OCI-LY7 (cell line): ENCODE results near the gene PCTP. TPM values are rescaled to one million over a fixed set of nuclear protein-coding genes. Genes with fewer than 3 reads are reported as not detected.

ENCODE experiments used
- BruUV-seq: library from RNA; stranded (reverse); fragments of 400-500 nt; replicated peaks from 2 replicates; lab custom pipeline; 2021; lab: Mats Ljungman, UMichigan
- CTCF ChIA-PET: fragments of 300-600 bp; sonication (Branson Sonifier 250); formaldehyde crosslinking; loops from one replicate; lab custom pipeline; 2022; ENCODE audit warnings: antibody characterized with exemption; ENCODE audit not compliant: unreplicated experiment; lab: Charles Lee
- POLR2A ChIA-PET: fragments of 300-600 bp; sonication (Branson Sonifier 250); formaldehyde crosslinking; loops from one replicate; lab custom pipeline; 2022; ENCODE audit warnings: antibody characterized with exemption; lab: Charles Lee
- DNase-seq: peaks from one replicate; pipeline ENCODE4 v3.0.0-alpha.2; 2015; ENCODE audit warnings: low spot score
- H2AFZ ChIP-seq: fragments of 200-600 bp; sonication (generic), shearing (Covaris generic); 2 replicates; pipeline ENCODE4 v1.6.1; 2014; ENCODE audit warnings: mild to moderate bottlenecking, antibody characterized with exemption, low read length, moderate library complexity
- H3K27ac ChIP-seq: fragments of 200-600 bp; sonication (generic); 2 replicates; pipeline ENCODE4 v1.5.1; 2014; ENCODE audit warnings: mixed run types, low read depth, mild to moderate bottlenecking, moderate library complexity, low read length, inconsistent platforms; ENCODE audit not compliant: poor library complexity, severe bottlenecking
- H3K36me3 ChIP-seq: fragments of 200-600 bp; sonication (generic); 2 replicates; pipeline ENCODE4 v1.6.1; 2014; ENCODE audit warnings: mild to moderate bottlenecking, antibody characterized with exemption, low read length, moderate library complexity, mixed read lengths; ENCODE audit not compliant: insufficient read depth
- H3K4me1 ChIP-seq: fragments of 200-600 bp; sonication (generic); 2 replicates; pipeline ENCODE4 v1.5.1; 2014; ENCODE audit warnings: mild to moderate bottlenecking, low read length; ENCODE audit not compliant: insufficient read depth, poor library complexity, severe bottlenecking
- H3K4me2 ChIP-seq: fragments of 200-600 bp; sonication (generic); 2 replicates; pipeline ENCODE4 v1.6.1; 2014; ENCODE audit warnings: mild to moderate bottlenecking, low read length
- H3K4me3 ChIP-seq: fragments of 200-600 bp; sonication (generic); 2 replicates; pipeline ENCODE4 v1.5.1; 2014; ENCODE audit warnings: mild to moderate bottlenecking, low read depth, low read length; ENCODE audit not compliant: poor library complexity, severe bottlenecking
- H3K79me2 ChIP-seq: fragments of 200-600 bp; sonication (generic); 2 replicates; pipeline ENCODE4 v1.6.1; 2016; ENCODE audit warnings: low read depth, mild to moderate bottlenecking, low read length, moderate library complexity, mixed read lengths; ENCODE audit not compliant: insufficient read depth
- H3K9me2 ChIP-seq: fragments of 200-600 bp; sonication (generic); 2 replicates; pipeline ENCODE4 v1.6.1; 2016; ENCODE audit warnings: mild to moderate bottlenecking, low read length, mixed read lengths; ENCODE audit not compliant: insufficient read depth
- H3K9me3 ChIP-seq: fragments of 200-600 bp; sonication (generic); 2 replicates; pipeline ENCODE4 v1.6.1; 2014; ENCODE audit warnings: mild to moderate bottlenecking, mixed run types, low read length, mixed read lengths
- H4K20me1 ChIP-seq: fragments of 200-600 bp; sonication (generic); 2 replicates; pipeline ENCODE4 v1.6.1; 2014; ENCODE audit warnings: mild to moderate bottlenecking, antibody characterized with exemption, low read length, moderate library complexity, mixed read lengths; ENCODE audit not compliant: insufficient read depth
- CTCF ChIP-seq: fragments of 200-600 bp; sonication (generic); conservative IDR thresholded peaks from 2 replicates; pipeline ENCODE4 v1.5.1; 2014; ENCODE audit warnings: mild to moderate bottlenecking, antibody characterized with exemption, low read length, moderate library complexity, mixed read lengths
- EZH2phosphoT487 ChIP-seq: fragments of 200-600 bp; sonication (generic); IDR thresholded peaks from 2 replicates; pipeline ENCODE4 v1.6.1; 2018; ENCODE audit warnings: low read depth, borderline replicate concordance, mild to moderate bottlenecking, mixed run types, antibody characterized with exemption, low read length, moderate library complexity, mixed read lengths
- intact Hi-C: fragments of 100-400 bp; cut with micrococcal nuclease; formaldehyde crosslinking; loops from one replicate; pipeline ENCODE4 v1.10.0; 2022; ENCODE audit not compliant: unreplicated experiment
- total RNA-seq, 2 experiments: library from RNA; depleted of rRNA in 1 of 2; stranded (reverse); fragments of >200 nt in 1 of 2; shearing (Covaris generic) in 1 of 2; gene quantifications; 2 replicates each; pipeline ENCODE4 v1.2.3, GENCODE V29; 2014 to 2022

The PCTP gene
- total RNA-seq, 2 experiments from 2014 or later: 6.1 to 9.4 TPM

- H3K4me1 ChIP-seq: peaks cover 1% of the 10 kb centered on the region
- H3K27ac ChIP-seq: no peak overlapping the region
- H3K4me2 ChIP-seq: no peak overlapping the region
- BruUV-seq: no TSS peak
- H3K9me2 ChIP-seq: no peaks in the 10 kb centered on the region
- POLR2A ChIA-PET: no interaction called here
- no peaks in the 10 kb centered on the region for H3K79me2 ChIP-seq
- no peaks in the 10 kb centered on the region for H4K20me1 ChIP-seq
- CTCF ChIA-PET: no interaction called here
- H3K36me3 ChIP-seq: no peaks in the 10 kb centered on the region
- TF ChIP-seq CTCF (no peak), EZH2phosphoT487 (no peak)
- intact Hi-C loops: no loop called here
- DNase-seq: no peak
- H2AFZ ChIP-seq: no peak overlapping the region
- no peaks in the 10 kb centered on the region for H3K9me3 ChIP-seq
- no peak overlapping the region for H3K4me3 ChIP-seq
Observed at GRCh38 chr17:55756689-55757088, 5.8 kb downstream of the PCTP start.

GRCh38 chr17:55757659-55758058 is 6.8 kb downstream of the PCTP start:
- no peaks in the 10 kb centered on the region for H3K4me1 ChIP-seq
- H3K79me2 ChIP-seq: no peaks in the 10 kb centered on the region
- no peaks in the 10 kb centered on the region for H3K9me2 ChIP-seq
- DNase-seq: no peak
- ChIA-PET CTCF (no interaction called here), POLR2A (no interaction called here)
- H3K27ac ChIP-seq: no peak overlapping the region
- BruUV-seq: no TSS peak
- no peaks in the 10 kb centered on the region for H3K36me3 ChIP-seq
- H4K20me1 ChIP-seq: no peaks in the 10 kb centered on the region
- no peak for TF ChIP-seq CTCF
- TF ChIP-seq EZH2phosphoT487: no peak
- H3K4me2 ChIP-seq: no peak overlapping the region
- intact Hi-C loops: no loop called here
- H3K4me3 ChIP-seq: no peak overlapping the region
- no peaks in the 10 kb centered on the region for H3K9me3 ChIP-seq
- H2AFZ ChIP-seq: no peak overlapping the region

GRCh38 chr17:55758171-55758570 is 7.3 kb downstream of the PCTP start:
- no peak for DNase-seq
- CTCF ChIA-PET: no interaction called here
- no TSS peak for BruUV-seq

More at GRCh38 chr17:55758171-55758570, 7.3 kb downstream of the PCTP start:
- Histone ChIP-seq H4K20me1 (no peaks in the 10 kb centered on the region), H3K4me2 (no peak overlapping the region), H3K4me1 (no peaks in the 10 kb centered on the region), H3K79me2 (no peaks in the 10 kb centered on the region), H3K36me3 (no peaks in the 10 kb centered on the region), H3K27ac (no peak overlapping the region), H3K4me3 (no peak overlapping the region), H3K9me2 (no peaks in the 10 kb centered on the region), H2AFZ (no peak overlapping the region), H3K9me3 (no peaks in the 10 kb centered on the region)
- intact Hi-C loops: no loop called here
- POLR2A ChIA-PET: no interaction called here
- TF ChIP-seq CTCF (no peak), EZH2phosphoT487 (no peak)
